GM12892 (cell line): ENCODE results near the gene CACHD1.

Experiments used
- POLR2AphosphoS5 ChIP-seq: IDR thresholded peaks from 2 replicates; pipeline ENCODE4 v1.6.1; 2011; ENCODE audit warnings: low read depth, low read length, control low read depth
- TAF1 ChIP-seq: IDR thresholded peaks from 2 replicates; pipeline ENCODE4 v1.6.1; 2011; ENCODE audit warnings: low read depth, mild to moderate bottlenecking, control low read depth, low read length, borderline replicate concordance

DNA sequence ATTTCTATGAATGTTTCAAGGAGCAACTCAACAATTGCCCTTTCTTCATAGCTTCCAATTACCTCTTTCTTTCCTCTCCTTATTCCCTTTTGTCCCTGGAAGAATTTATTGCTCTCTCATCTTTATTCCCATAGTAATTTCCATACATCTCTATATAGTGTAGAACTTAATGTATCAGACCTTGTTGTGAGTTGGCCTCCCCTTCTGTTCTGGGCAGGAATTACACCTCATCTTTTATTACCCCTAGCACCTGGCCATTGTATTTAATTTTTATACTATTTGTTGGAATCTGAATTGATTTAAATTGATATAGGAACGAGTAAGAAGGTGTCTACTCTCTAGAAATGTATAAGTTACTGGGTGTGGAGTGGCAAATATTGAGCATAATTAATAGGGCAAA is 114.5 kb downstream of the CACHD1 start:
- TF ChIP-seq TAF1, result no peak
- TF ChIP-seq POLR2AphosphoS5, result no peak
